Mammary microvascular endothelial cell (primary cell): ENCODE measurements around the gene PIGB. TPM values are rescaled to one million over a fixed set of nuclear protein-coding genes. Genes with fewer than 3 reads are reported as not detected.

Experiments used
- total RNA-seq: library from RNA; depleted of rRNA; stranded (reverse); fragments of >200 nt; gene quantifications from 2 replicates; pipeline ENCODE4 v1.2.3, GENCODE V29; 2015

Gene PIGB
- total RNA-seq = 14.9 and 15.1 TPM in 2 replicates

DNA sequence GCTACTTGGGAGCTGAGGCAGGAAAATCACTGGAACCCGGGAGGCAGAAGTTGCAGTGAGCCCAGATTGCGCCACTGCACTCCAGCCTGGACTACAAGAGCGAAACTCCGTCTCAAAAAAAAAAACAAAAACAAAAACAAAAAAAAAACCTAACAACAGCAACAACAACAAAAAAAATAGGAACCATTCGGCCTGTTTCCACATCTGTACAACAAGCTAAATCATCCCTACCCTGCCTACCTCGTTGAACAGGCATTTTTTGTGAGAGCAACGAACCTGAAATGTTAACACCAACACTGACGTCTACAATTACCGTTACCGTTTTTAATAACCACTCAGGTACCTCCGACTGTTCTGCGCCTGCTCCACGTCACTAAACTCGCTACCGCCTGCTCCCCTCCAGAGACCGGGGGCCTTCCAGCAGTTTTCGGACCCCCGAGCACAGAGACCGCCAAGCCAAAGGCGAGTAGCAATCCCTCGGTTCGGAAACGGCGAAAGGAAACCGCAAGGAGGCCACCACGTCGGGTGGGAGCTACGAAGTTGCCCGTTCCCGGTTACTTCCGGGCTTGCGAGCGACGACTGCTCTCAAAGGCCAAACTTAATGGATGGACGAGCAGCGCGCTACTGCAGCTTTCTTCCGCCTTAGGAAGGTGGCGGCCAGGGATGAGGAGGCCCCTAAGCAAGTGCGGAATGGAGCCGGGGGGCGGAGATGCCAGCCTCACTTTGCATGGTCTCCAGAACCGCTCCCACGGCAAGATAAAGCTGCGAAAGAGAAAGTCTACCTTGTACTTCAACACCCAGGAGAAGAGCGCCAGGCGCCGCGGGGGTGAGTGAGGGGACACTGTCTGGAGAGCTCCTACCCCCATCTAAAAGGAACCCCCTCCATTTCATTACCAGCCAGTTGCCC, at the start of gene PIGB, which contains the start of gene PIGBOS1:
TSS of gene PIGB (plus strand) at position 635 of the 907 bp plus-strand sequence. CDS start at position 664, 29 bp downstream.
TSS of gene PIGBOS1 (minus strand) at position 536 of the 907 bp plus-strand sequence. CDS start 1,331 bp downstream, outside the sequence.

DNA sequence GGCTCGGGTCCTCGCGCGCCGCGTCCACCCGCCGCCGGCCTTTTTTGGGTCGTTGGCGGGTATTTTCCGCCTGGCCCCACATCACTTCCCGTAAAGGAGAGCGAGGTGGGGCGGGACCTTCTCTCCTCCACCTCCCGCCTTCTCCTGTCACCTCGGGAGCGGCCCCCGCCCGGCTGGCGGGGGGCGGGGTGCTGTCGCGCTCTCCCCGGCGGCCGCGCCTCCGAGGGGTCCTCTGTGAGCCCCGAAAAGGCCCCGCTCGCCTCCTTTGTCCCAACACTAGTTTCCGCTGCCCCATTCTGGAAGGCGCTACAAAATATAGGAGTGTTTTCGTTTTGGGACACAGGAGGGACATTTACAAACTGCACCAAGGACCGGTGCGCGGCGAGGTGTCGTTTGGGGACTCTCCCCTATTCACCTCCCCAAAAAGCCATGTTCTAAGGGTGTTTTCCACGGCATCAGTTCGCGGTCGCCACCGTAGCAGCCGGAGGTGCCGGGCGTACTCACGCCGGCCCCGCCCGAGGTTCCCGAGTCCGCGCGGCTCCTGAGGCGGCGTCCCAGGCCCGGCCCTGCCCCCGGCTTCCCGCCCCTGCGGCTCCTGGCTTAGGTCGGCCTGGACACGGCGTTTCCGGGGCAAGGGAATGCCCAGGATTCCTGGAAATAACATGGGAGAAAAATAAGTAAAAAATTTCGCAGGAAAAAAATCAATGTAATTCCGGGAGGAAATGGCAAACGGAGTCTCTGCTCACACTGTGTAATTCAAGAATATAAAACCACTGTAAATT, 29.1 kb upstream of the PIGB start, which contains the start of gene RAB27A:
TSS of gene RAB27A (minus strand) at position 68 of the 782 bp plus-strand sequence. CDS start 54,879 bp downstream, outside the sequence.

Other genes with a start within 250 kb of the PIGB start
- gene RSL24D1, start 122.3 kb upstream of the PIGB start, total RNA-seq = 48.2 and 60.1 TPM in 2 replicates
- gene RAB27A, start 29.4 kb upstream of the PIGB start, total RNA-seq = 6.3 and 11.3 TPM in 2 replicates
- gene PIGBOS1, start 99 bp upstream of the PIGB start, total RNA-seq = 8.7 and 13.9 TPM in 2 replicates
- gene CCPG1, start 89.1 kb downstream of the PIGB start, total RNA-seq = 31.3 and 32.3 TPM in 2 replicates
- gene PIERCE2, start 89.3 kb downstream of the PIGB start, total RNA-seq = 1.5 and 1.7 TPM in 2 replicates
- gene DNAAF4, start 189.0 kb downstream of the PIGB start, total RNA-seq = 0.80 and 1.3 TPM in 2 replicates